HUES48 (cell line): ENCODE data around the gene SKIC2.
"Not testable (repeated sequence)": the region's sequence is repeated elsewhere in the genome, so short reads cannot be mapped to it uniquely, and the experiment has no call there.

Experiments
- H3K27ac ChIP-seq: one replicate; pipeline ENCODE4 v1.7.0; 2013; ENCODE audit warnings: low read depth, low read length, inconsistent platforms
- H3K27me3 ChIP-seq: 2 replicates; pipeline ENCODE4 v1.6.1; 2013; ENCODE audit warnings: mild to moderate bottlenecking, low read length; ENCODE audit not compliant: control insufficient read depth, insufficient read depth
- H3K36me3 ChIP-seq: 2 replicates; pipeline ENCODE4 v1.6.1; 2013; ENCODE audit warnings: low read length; ENCODE audit not compliant: control insufficient read depth, insufficient read depth
- H3K4me1 ChIP-seq: 2 replicates; pipeline ENCODE4 v1.6.1; 2013; ENCODE audit warnings: mild to moderate bottlenecking, low read length; ENCODE audit not compliant: control insufficient read depth, insufficient read depth
- H3K4me3 ChIP-seq: 2 replicates; pipeline ENCODE4 v1.5.1; 2013; ENCODE audit warnings: mild to moderate bottlenecking, low read depth, low read length
- H3K9ac ChIP-seq: 2 replicates; pipeline ENCODE4 v1.6.1; 2013; ENCODE audit warnings: mild to moderate bottlenecking, low read depth, low read length, moderate library complexity
- H3K9me3 ChIP-seq: 2 replicates; pipeline ENCODE4 v1.6.1; 2013; ENCODE audit warnings: low read length; ENCODE audit not compliant: control insufficient read depth, insufficient read depth

SKIC2 gene

GRCh38 chr6:31970604-31971271 is 11.8 kb downstream of the SKIC2 start:
- Histone ChIP-seq H3K4me1 (no peaks in the 10 kb centered on the region), H3K27me3 (no peaks in the 10 kb centered on the region), H3K36me3 (peaks cover 47% of the 10 kb centered on the region), H3K9me3 (no peaks in the 10 kb centered on the region), H3K27ac (peak overlapping the region; percentile 99), H3K4me3 (peak overlapping the region; percentile 92), H3K9ac (no peak overlapping the region)

GRCh38 chr6:31971279-31971992 is 12.5 kb downstream of the SKIC2 start:
- peaks cover 40% of the 10 kb centered on the region for H3K36me3 ChIP-seq
- peak overlapping the region; percentile 99 for H3K27ac ChIP-seq

GRCh38 chr6:31971993-31972708 is 13.2 kb downstream of the SKIC2 start, which contains the start of gene DXO:
DXO (minus strand) TSS chr6:31972138; CDS start chr6:31971675, 463 bp downstream.
- no peaks in the 10 kb centered on the region for H3K9me3 ChIP-seq
- peak within 1 kb of the TSS; percentile 99 for H3K27ac ChIP-seq
- peak within 1 kb of the TSS; percentile 92 for H3K4me3 ChIP-seq
- H3K27me3 ChIP-seq, result no peaks in the 10 kb centered on the region
- H3K36me3 ChIP-seq, result peaks cover 33% of the 10 kb centered on the region
- peak within 1 kb of the TSS; percentile 77 for H3K9ac ChIP-seq
- H3K4me1 ChIP-seq, result no peaks in the 10 kb centered on the region

More at GRCh38 chr6:31971279-31971992, 12.5 kb downstream of the SKIC2 start:
- H3K9ac ChIP-seq, result peak overlapping the region; percentile 77
- H3K27me3 ChIP-seq, result no peaks in the 10 kb centered on the region
- peak overlapping the region; percentile 92 for H3K4me3 ChIP-seq
- H3K9me3 ChIP-seq, result no peaks in the 10 kb centered on the region
- H3K4me1 ChIP-seq, result no peaks in the 10 kb centered on the region

GRCh38 chr6:31972709-31973350 is 13.9 kb downstream of the SKIC2 start:
- Histone ChIP-seq H3K9me3 (no peaks in the 10 kb centered on the region), H3K36me3 (peaks cover 26% of the 10 kb centered on the region), H3K4me3 (peak overlapping the region; percentile 92), H3K27me3 (no peaks in the 10 kb centered on the region), H3K4me1 (no peaks in the 10 kb centered on the region), H3K9ac (peak overlapping the region; percentile 77; the same call in 1 of the 2 replicates), H3K27ac (peak overlapping the region; percentile 99)

GRCh38 chr6:31976065-31976464 is 17.1 kb downstream of the SKIC2 start:
- not testable (repeated sequence) for H3K27me3 ChIP-seq, H3K27ac ChIP-seq, H3K4me3 ChIP-seq, H3K4me1 ChIP-seq, H3K9me3 ChIP-seq, H3K36me3 ChIP-seq, H3K9ac ChIP-seq

- Histone ChIP-seq H3K4me3 (no peak overlapping the region), H3K9ac (no peak overlapping the region), H3K27ac (no peak overlapping the region), H3K27me3 (no peaks in the 10 kb centered on the region), H3K9me3 (no peaks in the 10 kb centered on the region), H3K36me3 (peaks cover 7% of the 10 kb centered on the region; the same call in 1 of the 2 replicates), H3K4me1 (no peaks in the 10 kb centered on the region)
Measured at GRCh38 chr6:31977816-31978431, 18.9 kb downstream of the SKIC2 start.

GRCh38 chr6:31978831-31979230 is 19.9 kb downstream of the SKIC2 start:
- H3K27me3 ChIP-seq, result no peaks in the 10 kb centered on the region
- H3K4me3 ChIP-seq, result no peak overlapping the region
- H3K9me3 ChIP-seq, result no peaks in the 10 kb centered on the region
- no peak overlapping the region for H3K9ac ChIP-seq
- H3K36me3 ChIP-seq, result peaks cover 7% of the 10 kb centered on the region; the same call in 1 of the 2 replicates
- no peaks in the 10 kb centered on the region for H3K4me1 ChIP-seq
- H3K27ac ChIP-seq, result no peak overlapping the region

- H3K4me1 ChIP-seq, result no peaks in the 10 kb centered on the region
- no peaks in the 10 kb centered on the region for H3K9me3 ChIP-seq
- H3K36me3 ChIP-seq, result peaks cover 7% of the 10 kb centered on the region; the same call in 1 of the 2 replicates
- H3K9ac ChIP-seq, result no peak overlapping the region
- H3K27me3 ChIP-seq, result no peaks in the 10 kb centered on the region
- no peak overlapping the region for H3K27ac ChIP-seq
- H3K4me3 ChIP-seq, result no peak overlapping the region
Measured at GRCh38 chr6:31979238-31979898, 20.4 kb downstream of the SKIC2 start.

- not testable (repeated sequence) for H3K36me3 ChIP-seq, H3K27ac ChIP-seq, H3K9me3 ChIP-seq, H3K9ac ChIP-seq, H3K27me3 ChIP-seq, H3K4me3 ChIP-seq, H3K4me1 ChIP-seq
Measured at GRCh38 chr6:31980195-31980876, 21.4 kb downstream of the SKIC2 start.

- not testable (repeated sequence) for H3K4me1 ChIP-seq, H3K4me3 ChIP-seq, H3K36me3 ChIP-seq, H3K27ac ChIP-seq, H3K9ac ChIP-seq, H3K27me3 ChIP-seq, H3K9me3 ChIP-seq
Measured at GRCh38 chr6:31980998-31981397, 22.0 kb downstream of the SKIC2 start.
